GM23338 (cell line): ENCODE data around the gene CCL21. TPM values are rescaled to one million over a fixed set of nuclear protein-coding genes. Genes with fewer than 3 reads are reported as not detected.

Experiments used
- ATAC-seq: fragments of 200-7000 bp; cut with Tn5 transposase; 3 replicates; pipeline ENCODE4 v1.9.1; 2020
- DNase-seq: peaks from one replicate; pipeline ENCODE4 v3.0.0-alpha.2; 2015; ENCODE audit warnings: low spot score
- H2AFZ ChIP-seq: fragments of 200-600 bp; sonication (generic); 2 replicates; pipeline ENCODE4 v1.8.0; 2016; ENCODE audit warnings: antibody characterized with exemption, mild to moderate bottlenecking, moderate library complexity
- H3F3A ChIP-seq: fragments of 200-600 bp; sonication (generic); replicated peaks from 2 replicates; pipeline ENCODE4 v1.8.0; 2017; ENCODE audit warnings: antibody characterized with exemption, mixed run types, low read depth
- H3K27ac ChIP-seq: fragments of 200-600 bp; sonication (generic); 2 replicates; pipeline ENCODE4 v1.6.1; 2016; ENCODE audit warnings: low read depth
- H3K27me3 ChIP-seq: fragments of 200-600 bp; sonication (generic); 2 replicates; pipeline ENCODE4 v1.8.0; 2016; ENCODE audit warnings: mild to moderate bottlenecking, mixed run types, moderate library complexity; ENCODE audit not compliant: insufficient read depth
- H3K36me3 ChIP-seq: fragments of 200-600 bp; sonication (generic); 2 replicates; pipeline ENCODE4 v1.8.0; 2016; ENCODE audit warnings: mild to moderate bottlenecking; ENCODE audit not compliant: insufficient read depth
- H3K4me1 ChIP-seq: fragments of 200-600 bp; sonication (generic); 2 replicates; pipeline ENCODE4 v1.8.0; 2016; ENCODE audit warnings: mild to moderate bottlenecking, moderate library complexity; ENCODE audit not compliant: insufficient read depth
- H3K4me2 ChIP-seq: fragments of 200-600 bp; sonication (generic); 2 replicates; pipeline ENCODE4 v1.7.1; 2017; ENCODE audit warnings: mixed run types
- H3K4me3 ChIP-seq: fragments of 200-600 bp; sonication (generic); 2 replicates; pipeline ENCODE4 v1.6.1; 2016; ENCODE audit warnings: mixed run types
- H3K79me2 ChIP-seq: fragments of 200-600 bp; sonication (generic); replicated peaks from 2 replicates; pipeline ENCODE4 v1.8.0; 2017; ENCODE audit warnings: mild to moderate bottlenecking; ENCODE audit not compliant: insufficient read depth
- H3K9me2 ChIP-seq: fragments of 200-600 bp; sonication (generic); 2 replicates; pipeline ENCODE4 v1.8.0; 2017; ENCODE audit not compliant: insufficient read depth
- H4K20me1 ChIP-seq: fragments of 200-600 bp; sonication (generic); replicated peaks from 2 replicates; pipeline ENCODE4 v1.8.0; 2017; ENCODE audit warnings: mild to moderate bottlenecking; ENCODE audit not compliant: insufficient read depth
- H3K27ac Mint-ChIP-seq: 2 replicates; pipeline ENCODE4 v1.8.0; 2020; ENCODE audit warnings: inconsistent platforms, mild to moderate bottlenecking, moderate library complexity, mixed read lengths
- H3K27me3 Mint-ChIP-seq: 3 replicates; pipeline ENCODE4 v1.8.0; 2022; ENCODE audit warnings: low read depth, mild to moderate bottlenecking, moderate library complexity, mixed read lengths, inconsistent platforms; ENCODE audit not compliant: insufficient read depth, poor library complexity
- H3K36me3 Mint-ChIP-seq: 3 replicates; pipeline ENCODE4 v1.8.0; 2021; ENCODE audit warnings: low read depth, mild to moderate bottlenecking, inconsistent platforms, moderate library complexity, mixed read lengths
- H3K4me1 Mint-ChIP-seq: 3 replicates; pipeline ENCODE4 v1.8.0; 2020; ENCODE audit warnings: mild to moderate bottlenecking, inconsistent platforms, mixed read lengths
- H3K4me3 Mint-ChIP-seq: 3 replicates; pipeline ENCODE4 v1.8.0; 2021; ENCODE audit warnings: moderate library complexity, mild to moderate bottlenecking, inconsistent platforms, mixed read lengths
- H3K9me3 Mint-ChIP-seq: 3 replicates; pipeline ENCODE4 v1.8.0; 2020; ENCODE audit warnings: moderate library complexity, mild to moderate bottlenecking, inconsistent platforms, mixed read lengths
- CREB1 ChIP-seq: fragments of 250-450 bp; sonication (Bioruptor Pico); IDR thresholded peaks from 2 replicates; pipeline ENCODE4 v1.5.0; 2020; ENCODE audit warnings: low read depth, mild to moderate bottlenecking, moderate library complexity
- CTCF ChIP-seq, 2 experiments: fragments of 200-600 bp in 1 of 2; sonication (generic) in 1 of 2; conservative IDR thresholded peaks; 2 replicates each; pipeline versions ENCODE4 v1.5.1 to v1.6.1; 2016 to 2017; ENCODE audit warnings: antibody characterized with exemption in 2 of 2, low read depth in 2 of 2, mild to moderate bottlenecking in 2 of 2, moderate library complexity in 1 of 2
- EZH2 ChIP-seq: fragments of 200-600 bp; sonication (generic); IDR thresholded peaks from one replicate; pipeline ENCODE4 v1.8.0; 2017; ENCODE audit warnings: antibody characterized with exemption, mild to moderate bottlenecking, low read depth; ENCODE audit not compliant: unreplicated experiment
- EZH2phosphoT487 ChIP-seq: fragments of 200-600 bp; sonication (generic); IDR thresholded peaks from one replicate; pipeline ENCODE4 v1.8.1; 2018; ENCODE audit warnings: antibody characterized with exemption; ENCODE audit not compliant: unreplicated experiment
- JUNB ChIP-seq: IDR thresholded peaks from one replicate; pipeline ENCODE4 v1.6.1; 2016; ENCODE audit warnings: antibody characterized with exemption; ENCODE audit not compliant: unreplicated experiment
- NANOG ChIP-seq: IDR thresholded peaks from 2 replicates; pipeline ENCODE4 v1.6.1; 2016; ENCODE audit warnings: antibody characterized with exemption, borderline replicate concordance
- POLR2AphosphoS5 ChIP-seq: IDR thresholded peaks from 2 replicates; pipeline ENCODE4 v1.6.1; 2016; ENCODE audit warnings: antibody characterized with exemption, low read depth
- REST ChIP-seq: IDR thresholded peaks from one replicate; pipeline ENCODE4 v1.6.1; 2018; ENCODE audit warnings: antibody characterized with exemption; ENCODE audit not compliant: unreplicated experiment
- STAT1 ChIP-seq: IDR thresholded peaks from one replicate; pipeline ENCODE4 v1.6.1; 2016; ENCODE audit warnings: antibody characterized with exemption; ENCODE audit not compliant: unreplicated experiment
- ZNF114 ChIP-seq: fragments of 250-450 bp; sonication (Bioruptor Pico); IDR thresholded peaks from 2 replicates; pipeline ENCODE4 v1.5.0; 2020; ENCODE audit warnings: mild to moderate bottlenecking, moderate library complexity
- ZNF331 ChIP-seq: fragments of 250-450 bp; sonication (Bioruptor Pico); IDR thresholded peaks from 2 replicates; pipeline ENCODE4 v1.5.0; 2020; ENCODE audit warnings: low read depth, mild to moderate bottlenecking, moderate library complexity
- ZNF462 ChIP-seq: fragments of 250-450 bp; sonication (Bioruptor Pico); IDR thresholded peaks from 2 replicates; pipeline ENCODE4 v1.5.0; 2020; ENCODE audit warnings: mild to moderate bottlenecking, moderate library complexity
- polyA plus RNA-seq: library from polyadenylated mRNA; unstranded; fragments of >200 nt; fragmentation: Nextera tagmentation; extraction: Ambion mirVana; gene quantifications from 2 replicates; pipeline ENCODE4 v1.2.1, GENCODE V29; 2016
- total RNA-seq: library from RNA; depleted of rRNA; stranded (reverse); fragments of >200 nt; shearing (Covaris generic); gene quantifications from 2 replicates; pipeline ENCODE4 v1.2.3, GENCODE V29; 2014
- TF ChIP-seq, protein P1 (sequence below): IDR thresholded peaks from 2 replicates; pipeline ENCODE4 v1.6.1; 2016; ENCODE audit warnings: antibody characterized with exemption

CCL21 gene
- total and polyA plus RNA-seq, 2 experiments from 2014 or later = not detected

DNA sequence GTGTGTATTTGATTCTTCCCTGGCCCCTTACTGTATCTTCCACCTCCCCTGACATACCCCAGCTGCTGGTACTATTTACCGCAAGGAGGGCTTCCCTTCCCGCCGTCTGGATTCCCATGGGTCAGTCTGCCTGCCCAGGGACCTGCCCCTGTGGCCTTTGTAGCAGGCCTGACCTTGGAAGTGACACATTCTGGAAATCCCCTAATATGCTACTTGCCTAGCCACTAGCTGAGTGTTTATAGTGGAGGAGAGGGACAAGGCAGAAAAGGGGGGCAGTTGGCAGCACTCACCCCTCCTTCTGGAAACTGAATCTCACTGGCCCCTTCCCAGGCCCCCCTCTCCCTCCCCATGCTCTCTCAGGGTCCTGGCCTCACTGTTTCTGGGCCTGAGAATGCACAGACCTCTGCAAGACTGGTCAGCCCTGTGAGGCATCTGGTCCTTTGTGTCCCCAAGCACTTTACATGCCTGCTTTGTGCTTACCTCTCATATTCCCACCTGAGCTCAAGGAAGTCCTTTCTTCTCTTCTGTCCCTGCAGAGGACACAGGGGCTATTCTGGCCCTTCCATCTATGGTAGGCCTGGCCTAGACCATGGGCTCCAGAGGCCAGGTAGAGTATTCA, 8.2 kb upstream of the CCL21 start:
- Histone ChIP-seq H3F3A (no peaks in the 10 kb centered on the region), H3K4me3 (no peak overlapping the region), H3K27ac (no peak overlapping the region), H3K27me3 (no peaks in the 10 kb centered on the region), H4K20me1 (no peaks in the 10 kb centered on the region), H3K4me1 (no peaks in the 10 kb centered on the region), H3K36me3 (no peaks in the 10 kb centered on the region), H3K4me2 (no peak overlapping the region), H2AFZ (no peak overlapping the region), H3K79me2 (no peaks in the 10 kb centered on the region), H3K9me2 (0 out of 2 replicates have a peak, but pooled peaks cover 6% of the 10 kb centered on the region)
- Mint-ChIP-seq H3K9me3 (no peaks in the 10 kb centered on the region), H3K36me3 (no peaks in the 10 kb centered on the region; the same call in 2 of the 3 replicates), H3K27ac (no peak overlapping the region), H3K27me3 (no peaks in the 10 kb centered on the region), H3K4me3 (no peak overlapping the region), H3K4me1 (no peaks in the 10 kb centered on the region)
- ATAC-seq = no peak
- DNase-seq = no peak
- no peak for TF ChIP-seq CREB1 (CRISPR knock-in tag)
- no peak for TF ChIP-seq ZNF114 (CRISPR knock-in tag)
- no peak for TF ChIP-seq CTCF (conservative IDR thresholded peaks at IDR 0.05; ENCODE audit: low read depth in 2 of 2)
- TF ChIP-seq ZNF462 (CRISPR knock-in tag) = no peak
- TF ChIP-seq, protein P1, sequence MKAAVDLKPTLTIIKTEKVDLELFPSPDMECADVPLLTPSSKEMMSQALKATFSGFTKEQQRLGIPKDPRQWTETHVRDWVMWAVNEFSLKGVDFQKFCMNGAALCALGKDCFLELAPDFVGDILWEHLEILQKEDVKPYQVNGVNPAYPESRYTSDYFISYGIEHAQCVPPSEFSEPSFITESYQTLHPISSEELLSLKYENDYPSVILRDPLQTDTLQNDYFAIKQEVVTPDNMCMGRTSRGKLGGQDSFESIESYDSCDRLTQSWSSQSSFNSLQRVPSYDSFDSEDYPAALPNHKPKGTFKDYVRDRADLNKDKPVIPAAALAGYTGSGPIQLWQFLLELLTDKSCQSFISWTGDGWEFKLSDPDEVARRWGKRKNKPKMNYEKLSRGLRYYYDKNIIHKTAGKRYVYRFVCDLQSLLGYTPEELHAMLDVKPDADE = no peak
- no peak for TF ChIP-seq REST
- no peak for TF ChIP-seq ZNF331
- no peak for TF ChIP-seq NANOG
- no peak for TF ChIP-seq POLR2AphosphoS5
- no peak for TF ChIP-seq JUNB
- TF ChIP-seq EZH2 = no peak
- TF ChIP-seq EZH2phosphoT487 = no peak
- no peak for TF ChIP-seq STAT1
